Type B pancreatic cell (in vitro differentiated cells): ENCODE measurements around the gene IL7R. TPM values are rescaled to one million over a fixed set of nuclear protein-coding genes. Genes with fewer than 3 reads are reported as not detected.
A peak's percentile ranks its signal among the peaks of the same experiment; 100 is the strongest.

ENCODE experiments used
- DNase-seq: peaks from one replicate; pipeline ENCODE4 v3.0.0; 2021; ENCODE audit warnings: mixed read lengths; ENCODE audit not compliant: unreplicated experiment; ENCODE audit errors: extremely low spot score
- H3K27ac Mint-ChIP-seq: 2 replicates; pipeline ENCODE4 v1.8.0; 2021; ENCODE audit warnings: mild to moderate bottlenecking, mixed read lengths
- H3K27me3 Mint-ChIP-seq: 2 replicates; pipeline ENCODE4 v1.8.0; 2021; ENCODE audit warnings: mixed read lengths
- H3K36me3 Mint-ChIP-seq: 2 replicates; pipeline ENCODE4 v1.8.0; 2021; ENCODE audit warnings: mixed read lengths
- H3K4me1 Mint-ChIP-seq: one replicate; pipeline ENCODE4 v1.8.0; 2021; ENCODE audit warnings: mixed read lengths; ENCODE audit not compliant: unreplicated experiment
- H3K4me3 Mint-ChIP-seq: 2 replicates; pipeline ENCODE4 v1.8.0; 2021; ENCODE audit warnings: mild to moderate bottlenecking, mixed read lengths
- H3K9me3 Mint-ChIP-seq: 2 replicates; pipeline ENCODE4 v1.8.0; 2021; ENCODE audit warnings: mixed read lengths
- total RNA-seq: library from RNA; stranded (reverse); gene quantifications from 2 replicates; pipeline ENCODE4 v1.2.1, GENCODE V29; 2021; ENCODE audit warnings: low replicate concordance
- TF ChIP-seq, protein P1 (sequence below): fragments of 200-600 bp; sonication (generic); conservative IDR thresholded peaks from 2 replicates; pipeline ENCODE4 v1.5.0; 2021; ENCODE audit warnings: antibody characterized with exemption, mild to moderate bottlenecking

The IL7R gene
- total RNA-seq, 1 donor from 2014 or later, result not detected

DNA sequence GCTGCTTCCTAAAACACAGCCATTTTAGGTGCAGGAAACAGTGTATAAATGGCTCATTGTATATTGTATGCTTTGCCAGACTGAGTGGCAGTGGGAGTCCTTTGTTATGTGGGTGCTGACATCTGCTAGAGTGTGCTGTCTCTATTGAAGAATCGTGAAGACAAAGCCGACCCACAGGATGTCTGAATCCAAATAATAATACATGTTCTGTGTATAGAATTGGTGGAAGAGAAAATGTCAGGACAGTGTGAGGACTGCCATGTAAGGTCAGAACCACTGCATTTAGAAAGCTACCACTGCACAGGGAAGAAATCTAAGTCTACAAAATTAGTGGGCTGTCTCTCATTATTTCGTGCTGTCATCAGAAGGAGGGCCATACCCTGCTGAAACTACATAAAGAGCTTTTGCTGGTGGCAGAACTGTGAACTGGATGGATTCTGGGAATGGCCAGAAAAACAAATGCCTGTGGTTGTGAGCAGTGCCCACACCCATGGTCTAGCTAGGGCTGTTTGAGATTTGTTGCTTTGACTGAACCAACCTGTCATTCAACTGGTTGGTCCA lies 2.5 kb downstream of the IL7R start:
- TF ChIP-seq, protein P1, sequence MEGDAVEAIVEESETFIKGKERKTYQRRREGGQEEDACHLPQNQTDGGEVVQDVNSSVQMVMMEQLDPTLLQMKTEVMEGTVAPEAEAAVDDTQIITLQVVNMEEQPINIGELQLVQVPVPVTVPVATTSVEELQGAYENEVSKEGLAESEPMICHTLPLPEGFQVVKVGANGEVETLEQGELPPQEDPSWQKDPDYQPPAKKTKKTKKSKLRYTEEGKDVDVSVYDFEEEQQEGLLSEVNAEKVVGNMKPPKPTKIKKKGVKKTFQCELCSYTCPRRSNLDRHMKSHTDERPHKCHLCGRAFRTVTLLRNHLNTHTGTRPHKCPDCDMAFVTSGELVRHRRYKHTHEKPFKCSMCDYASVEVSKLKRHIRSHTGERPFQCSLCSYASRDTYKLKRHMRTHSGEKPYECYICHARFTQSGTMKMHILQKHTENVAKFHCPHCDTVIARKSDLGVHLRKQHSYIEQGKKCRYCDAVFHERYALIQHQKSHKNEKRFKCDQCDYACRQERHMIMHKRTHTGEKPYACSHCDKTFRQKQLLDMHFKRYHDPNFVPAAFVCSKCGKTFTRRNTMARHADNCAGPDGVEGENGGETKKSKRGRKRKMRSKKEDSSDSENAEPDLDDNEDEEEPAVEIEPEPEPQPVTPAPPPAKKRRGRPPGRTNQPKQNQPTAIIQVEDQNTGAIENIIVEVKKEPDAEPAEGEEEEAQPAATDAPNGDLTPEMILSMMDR, result no peak
- Mint-ChIP-seq H3K27me3 (no peaks in the 10 kb centered on the region), H3K36me3 (no peaks in the 10 kb centered on the region), H3K4me3 (peak overlapping the region; percentile 5), H3K4me1 (peaks cover 4% of the 10 kb centered on the region), H3K9me3 (no peaks in the 10 kb centered on the region), H3K27ac (no peak overlapping the region)
- DNase-seq, result no peak

DNA sequence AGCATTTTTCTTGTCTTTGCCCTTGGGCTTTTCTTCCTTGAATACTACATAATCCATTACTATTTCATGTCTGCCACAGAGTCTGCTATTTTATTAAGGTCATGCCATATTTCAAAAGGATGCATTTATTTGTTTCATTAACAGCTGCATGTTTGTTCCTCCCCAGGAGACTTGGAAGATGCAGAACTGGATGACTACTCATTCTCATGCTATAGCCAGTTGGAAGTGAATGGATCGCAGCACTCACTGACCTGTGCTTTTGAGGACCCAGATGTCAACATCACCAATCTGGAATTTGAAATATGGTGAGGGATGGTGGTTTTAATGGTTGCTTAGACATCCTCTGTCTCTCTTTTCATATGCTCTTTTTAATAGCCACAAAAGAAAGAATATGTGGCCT lies 4.0 kb downstream of the IL7R start:
- TF ChIP-seq, protein P1, result no peak
- Mint-ChIP-seq H3K27me3 (no peaks in the 10 kb centered on the region), H3K4me1 (peaks cover 4% of the 10 kb centered on the region), H3K36me3 (no peaks in the 10 kb centered on the region), H3K9me3 (no peaks in the 10 kb centered on the region), H3K4me3 (no peak overlapping the region), H3K27ac (no peak overlapping the region)
- no peak for DNase-seq

DNA sequence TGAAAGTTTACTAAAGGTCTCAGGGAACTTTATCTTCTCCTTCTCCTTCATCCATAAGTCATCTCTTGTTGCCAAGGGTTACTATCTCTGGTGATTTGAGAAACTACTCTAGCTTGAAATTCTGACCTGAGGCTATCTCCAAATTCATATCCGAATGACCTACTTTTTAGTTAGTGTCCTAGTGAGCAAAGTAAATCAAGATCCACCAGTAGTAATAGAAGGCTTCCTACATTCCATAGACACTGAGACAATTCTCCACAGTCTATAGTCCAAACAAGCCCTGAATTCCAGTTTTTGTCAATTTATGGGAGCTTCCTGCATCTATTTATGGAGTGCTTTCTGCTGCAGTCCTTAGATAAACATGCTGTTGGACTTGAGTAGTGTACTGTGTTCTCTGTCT lies 5.0 kb downstream of the IL7R start:
- DNase-seq, result no peak
- no peak overlapping the region for H3K27ac Mint-ChIP-seq
- TF ChIP-seq, protein P1, result no peak
- H3K4me1 Mint-ChIP-seq, result peaks cover 4% of the 10 kb centered on the region
- no peaks in the 10 kb centered on the region for H3K27me3 Mint-ChIP-seq
- no peaks in the 10 kb centered on the region for H3K36me3 Mint-ChIP-seq
- H3K9me3 Mint-ChIP-seq, result no peaks in the 10 kb centered on the region
- H3K4me3 Mint-ChIP-seq, result no peak overlapping the region

DNA sequence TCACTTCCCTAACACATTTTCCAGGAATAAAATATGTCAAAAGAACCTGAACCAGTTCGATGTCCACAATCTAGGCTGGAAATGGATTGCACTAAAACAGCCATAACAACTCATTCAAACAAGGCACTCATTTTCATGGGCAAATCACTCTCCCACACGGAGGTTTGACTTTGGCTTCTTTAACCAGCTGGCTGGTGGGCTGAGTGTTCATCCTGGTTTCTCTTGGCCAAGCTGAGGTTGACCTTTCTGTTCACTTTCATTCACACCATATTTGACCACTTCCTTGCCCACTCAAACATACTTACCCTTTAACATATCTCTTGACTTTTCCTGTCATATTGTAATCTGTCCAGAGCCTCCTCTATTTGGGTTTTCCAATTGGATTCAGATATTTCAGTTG lies 5.4 kb downstream of the IL7R start:
- TF ChIP-seq, protein P1, result no peak
- Mint-ChIP-seq H3K27me3 (no peaks in the 10 kb centered on the region), H3K4me3 (no peak overlapping the region), H3K9me3 (no peaks in the 10 kb centered on the region), H3K27ac (no peak overlapping the region), H3K4me1 (peaks cover 4% of the 10 kb centered on the region), H3K36me3 (no peaks in the 10 kb centered on the region)
- no peak for DNase-seq

DNA sequence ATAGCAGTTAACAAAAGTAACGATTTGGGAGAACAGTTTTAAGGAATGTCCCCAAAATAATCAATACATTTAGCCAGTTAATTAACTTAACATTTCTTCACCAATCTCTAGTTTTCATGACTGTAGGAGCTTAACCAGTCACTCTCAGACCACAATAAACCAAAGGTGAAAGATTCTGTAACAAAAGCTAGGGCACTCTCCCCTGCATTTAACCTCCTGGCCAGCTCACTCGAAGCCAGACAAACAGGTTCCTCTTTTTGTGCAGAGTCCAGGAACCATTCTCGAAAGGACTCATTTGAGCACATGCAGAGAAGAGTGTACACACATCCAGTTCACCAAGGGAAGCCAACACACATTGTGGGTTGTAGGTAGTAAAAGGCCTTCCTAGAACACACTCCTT lies 6.5 kb downstream of the IL7R start:
- Mint-ChIP-seq H3K9me3 (no peaks in the 10 kb centered on the region), H3K36me3 (no peaks in the 10 kb centered on the region)

More for the DNA sequence above, 6.5 kb downstream of the IL7R start:
- no peak overlapping the region for H3K4me3 Mint-ChIP-seq
- no peak for DNase-seq
- H3K27me3 Mint-ChIP-seq, result no peaks in the 10 kb centered on the region
- peaks cover 4% of the 10 kb centered on the region for H3K4me1 Mint-ChIP-seq
- no peak overlapping the region for H3K27ac Mint-ChIP-seq
- TF ChIP-seq, protein P1, result no peak
